ENCODE measurements around the gene OR51F1. TPM values are rescaled to one million over a fixed set of nuclear protein-coding genes. Genes with fewer than 3 reads are reported as not detected.

The OR51F1 gene
- total RNA-seq (not detected in 2 replicates), polyA plus RNA-seq (not detected in 2 replicates), polyA minus RNA-seq (not detected in 2 replicates), Bru-seq, nascent RNA (not detected), BruChase-seq, experiment 1, labeled RNA remaining after a 6-hour chase (not detected), BruChase-seq, experiment 2, labeled RNA remaining after a 2-hour chase (not detected)
- not detected in 2 replicates for polyA plus RNA-seq (2011; cell fraction: cytosol; rRNA removed)
- not detected in 2 replicates for polyA plus RNA-seq (2011; cell fraction: nucleus; rRNA removed)
- not detected in 2 replicates for polyA plus RNA-seq (2012)
- polyA minus RNA-seq (2011; cell fraction: cytosol; rRNA and poly(A)+ RNA removed), result not detected
- polyA minus RNA-seq (2011; cell fraction: nucleus; rRNA and poly(A)+ RNA removed), result not detected in 2 replicates
- long read RNA-seq, result 0 reads

GRCh38 chr11:4769838-4770237 lies at the start of gene OR51F1:
Gene OR51F1 (minus strand): TSS chr11:4769938. CDS start chr11:4769938, 0 bp downstream.
- no peak within 1 kb of the TSS for H3K27ac ChIP-seq (ENCODE audit: insufficient read depth, low read depth, low read length)
- DNase-seq (ENCODE audit: low read depth, low spot score) (no peak), FAIRE-seq (no peak)
- no peaks in the 10 kb centered on the region for H3K9me1 ChIP-seq (replicated peaks; ENCODE audit: control insufficient read depth, extremely low read depth, insufficient read depth, low read length)
- dilution Hi-C loops (cut with MboI; ENCODE audit: extremely low pct_ligation_motif_present, low sequenced_read_pairs) (no loop called here), intact Hi-C loops (cut with micrococcal nuclease) (no loop called here)
- no peak within 1 kb of the TSS for H2AFZ ChIP-seq (ENCODE audit: low read depth, low read length)
- H3K4me2 ChIP-seq (ENCODE audit: insufficient read depth, low read length), result no peak within 1 kb of the TSS
- ChIA-PET POLR2A (no interaction called here), CTCF (no interaction called here)
- H3K4me1 ChIP-seq (ENCODE audit: control insufficient read depth, extremely low read depth, insufficient read depth, low read length), result no peaks in the 10 kb centered on the region
- H4K20me1 ChIP-seq (replicated peaks; ENCODE audit: control insufficient read depth, extremely low read depth, insufficient read depth, low read length), result no peaks in the 10 kb centered on the region
- no peak within 1 kb of the TSS for H3K4me3 ChIP-seq (replicated peaks in 1 of 3; ENCODE audit: insufficient read depth in 1 of 3, low read depth in 1 of 3, low read length in 3 of 3)
- H3K9me3 ChIP-seq (replicated peaks; ENCODE audit: control insufficient read depth, insufficient read depth, low read length), result peaks cover 2% of the 10 kb centered on the region
- H3K27me3 ChIP-seq (ENCODE audit: control insufficient read depth in 2 of 2, insufficient read depth in 2 of 2, low read length in 2 of 2), result no peaks in the 10 kb centered on the region
- H3K9ac ChIP-seq (replicated peaks; ENCODE audit: extremely low read depth, insufficient read depth, low read length), result no peak within 1 kb of the TSS
- no TSS peak for BruUV-seq (replicated peaks)
- no peak for TF ChIP-seq JUN (IDR thresholded peaks at IDR 0.05; ENCODE audit: borderline replicate concordance, insufficient read depth, insufficient read length, low read depth)
- TF ChIP-seq EZH2 (IDR thresholded peaks at IDR 0.05; ENCODE audit: borderline replicate concordance, low read depth, low read length, severe bottlenecking), result no peak
- TF ChIP-seq GATA2 (IDR thresholded peaks at IDR 0.05; ENCODE audit: insufficient read depth, insufficient read length, low read depth, low read length), result no peak
- TF ChIP-seq MAX (IDR thresholded peaks at IDR 0.05; ENCODE audit: insufficient read depth, insufficient read length), result no peak
- no peak for TF ChIP-seq POLR2AphosphoS5 (IDR thresholded peaks at IDR 0.05; ENCODE audit: insufficient read depth, low read depth, low read length)
- no peak for TF ChIP-seq MYC (IDR thresholded peaks at IDR 0.05; ENCODE audit: low read depth, low read length)
- no peak for TF ChIP-seq CTCF (IDR thresholded peaks at IDR 0.05; ENCODE audit: extremely low read depth in 1 of 2, insufficient read depth in 1 of 2, low read depth in 1 of 2, low read length in 2 of 2)
- no peak for TF ChIP-seq POLR2A (IDR thresholded peaks at IDR 0.05; ENCODE audit: low read depth, low read length)
- H3K36me3 ChIP-seq (ENCODE audit: control insufficient read depth in 2 of 2, extremely low read depth in 1 of 2, insufficient read depth in 2 of 2, low read length in 2 of 2), result no peaks in the 10 kb centered on the region
- H3K79me2 ChIP-seq (ENCODE audit: control insufficient read depth, insufficient read depth, low read length), result no peaks in the 10 kb centered on the region

All from endothelial cell of umbilical vein (primary cell).